Measurements from ENCODE around the gene SPATC1L.
"Not testable (repeated sequence)": the region's sequence is repeated elsewhere in the genome, so short reads cannot be mapped to it uniquely, and the experiment has no call there.

The SPATC1L gene

DNA sequence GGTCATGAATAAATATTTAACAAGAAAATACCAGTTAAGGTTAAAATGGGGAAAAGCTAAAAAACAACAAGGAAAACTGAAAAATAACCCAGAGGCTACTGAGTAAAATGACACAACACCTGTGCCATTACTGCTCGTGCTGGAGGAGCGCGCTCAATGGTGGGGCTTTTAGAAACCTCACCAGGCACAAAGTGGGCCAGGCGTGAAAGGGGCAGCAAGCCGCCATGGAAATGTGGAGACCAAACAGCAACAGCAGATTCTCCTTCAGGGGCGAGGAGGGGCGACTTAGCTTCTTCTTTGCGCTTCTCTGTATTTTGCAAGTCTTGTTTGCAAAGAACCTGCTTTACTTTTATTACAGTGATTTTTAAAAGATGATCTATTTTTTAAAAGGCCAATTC lies 18.9 kb upstream of the SPATC1L start:
- intact Hi-C loops (cut with DNase I), result no loop called here
- DNase-seq, result peak in 5 of 10 donors; percentile 2 to 70 (median 41)

DNA sequence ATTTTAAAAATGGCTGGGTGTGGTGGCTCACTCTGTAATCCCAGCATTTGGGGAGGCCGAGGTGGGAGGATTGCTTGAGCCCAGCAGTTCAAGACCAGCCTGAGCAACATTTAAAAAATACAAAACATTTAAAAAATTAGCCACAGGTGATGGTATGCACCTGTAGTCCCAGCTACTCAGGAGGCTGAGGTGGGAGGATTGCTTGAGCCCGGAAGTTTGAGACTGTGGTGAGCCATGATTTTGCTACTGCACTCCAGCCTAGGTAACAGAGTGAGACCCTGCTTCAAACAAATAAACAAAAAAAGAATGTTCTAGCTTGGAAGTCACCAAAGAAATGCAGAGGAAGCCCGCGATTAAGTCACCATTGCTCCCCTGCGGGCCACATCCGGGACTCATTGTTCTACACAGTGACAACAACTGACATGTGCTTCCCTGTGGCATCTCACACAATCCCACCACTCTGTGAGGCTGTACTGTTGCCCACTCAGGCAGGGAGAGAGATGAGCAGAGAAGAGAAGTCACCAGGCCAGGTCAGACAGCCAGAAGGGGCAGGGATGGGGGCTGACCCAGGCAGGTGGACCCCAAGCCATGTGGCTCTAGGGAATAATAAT lies 18.4 kb upstream of the SPATC1L start:
- intact Hi-C loops (cut with DNase I), result no loop called here
- peak in 5 of 10 donors; percentile 4 to 59 (median 44) for DNase-seq

DNA sequence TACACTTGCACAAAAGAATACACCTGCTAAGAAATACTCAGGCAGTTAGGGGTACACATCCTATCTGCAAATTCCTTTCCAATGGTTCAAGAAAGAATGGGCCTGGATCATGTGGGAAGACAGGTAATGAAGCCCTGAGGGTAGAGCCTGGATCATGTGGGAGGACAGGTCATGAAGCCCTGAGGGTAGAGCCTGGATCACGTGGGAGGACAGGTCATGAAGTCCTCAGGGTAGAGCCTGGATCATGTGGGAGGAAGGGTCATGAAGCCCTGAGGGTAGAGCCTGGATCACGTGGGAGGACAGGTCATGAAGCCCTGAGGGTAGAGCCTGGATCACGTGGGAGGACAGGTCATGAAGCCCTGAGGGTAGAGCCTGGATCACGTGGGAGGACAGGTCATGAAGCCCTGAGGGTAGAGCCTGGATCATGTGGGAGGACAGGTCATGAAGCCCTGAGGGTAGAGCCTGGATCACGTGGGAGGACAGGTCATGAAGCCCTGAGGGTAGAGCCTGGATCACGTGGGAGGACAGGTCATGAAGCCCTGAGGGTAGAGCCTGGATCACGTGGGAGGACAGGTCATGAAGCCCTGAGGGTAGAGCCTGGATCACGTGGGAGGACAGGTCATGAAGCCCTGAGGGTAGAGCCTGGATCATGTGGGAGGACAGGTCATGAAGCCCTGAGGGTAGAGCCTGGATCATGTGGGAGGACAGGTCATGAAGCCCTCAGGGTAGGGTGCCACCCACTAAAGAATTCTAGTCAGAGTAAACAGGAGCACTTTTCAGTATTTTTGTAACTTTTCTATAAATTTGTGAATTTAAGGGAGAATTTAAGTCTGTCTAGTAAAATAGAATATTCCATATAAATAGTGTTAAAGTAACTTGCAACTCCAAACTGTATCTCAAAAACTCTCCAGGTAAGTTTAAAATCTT lies 16.9 kb upstream of the SPATC1L start:
- DNase-seq; intact Hi-C loops (cut with DNase I): not testable (repeated sequence)

DNA sequence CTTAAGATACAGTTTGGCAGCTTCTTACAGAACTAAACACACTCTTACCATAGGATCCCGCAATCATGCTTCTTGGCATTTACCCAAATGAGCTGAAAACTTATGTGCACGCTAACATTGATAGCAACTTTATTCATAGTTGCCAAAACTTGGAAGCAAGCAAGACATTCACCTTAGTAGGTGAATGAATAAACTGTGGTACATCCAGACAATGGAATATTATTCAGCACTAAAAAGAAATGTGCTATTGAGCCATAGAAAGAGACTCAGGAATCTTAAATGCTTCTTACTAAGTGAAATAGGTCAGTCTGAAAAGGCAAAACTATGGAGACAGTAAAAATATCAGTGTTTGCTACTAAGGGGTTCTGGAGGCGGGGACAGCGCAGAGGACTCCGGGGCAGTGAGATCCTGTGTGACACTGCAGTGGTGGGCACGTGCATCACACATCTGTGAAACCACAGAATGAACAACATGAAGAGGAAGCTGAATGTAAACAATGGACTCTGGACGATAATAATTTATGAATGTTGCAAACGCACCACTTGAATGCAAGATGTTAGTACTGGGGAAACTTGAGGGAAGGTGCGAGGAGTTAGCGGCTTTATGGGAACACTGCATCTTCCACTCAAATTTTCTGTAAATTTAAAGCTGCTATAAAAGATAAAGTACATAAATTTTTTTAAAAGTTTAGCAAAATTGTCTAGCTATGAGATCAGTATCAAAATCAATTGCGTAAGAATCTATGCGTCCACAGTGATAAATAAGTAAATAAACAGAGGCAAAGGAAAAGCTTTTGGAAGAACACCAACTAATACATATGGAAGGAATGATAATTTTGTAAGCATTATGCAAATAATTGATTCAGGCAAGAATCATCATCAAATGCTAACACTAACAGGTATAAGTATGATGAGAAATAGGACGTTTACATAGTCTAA lies 15.4 kb upstream of the SPATC1L start:
- intact Hi-C loops (cut with DNase I), result no loop called here
- peak in 1 of 10 donors; percentile 41 for DNase-seq

DNA sequence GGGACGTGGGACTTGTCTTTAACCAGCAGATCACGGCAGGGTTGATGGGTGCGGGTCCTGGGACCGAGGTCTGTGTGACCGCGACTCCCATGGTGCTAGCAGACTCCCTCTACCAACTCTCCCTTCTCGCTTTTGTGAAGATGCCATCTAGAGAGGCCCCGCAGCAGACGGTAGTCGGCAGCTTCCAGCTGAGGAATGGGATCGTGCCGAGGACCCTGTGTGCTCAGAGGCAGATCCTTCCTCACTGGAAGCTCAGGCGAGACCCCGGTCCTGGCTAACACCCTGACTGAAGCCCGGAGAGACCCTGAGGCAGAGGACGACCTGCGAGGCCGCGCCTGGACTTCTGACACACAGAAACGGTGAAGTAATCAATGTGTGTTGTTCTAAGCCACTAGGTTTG lies 12.5 kb upstream of the SPATC1L start:
- peak in 4 of 10 donors; percentile 19 to 78 (median 39) for DNase-seq
- intact Hi-C loops (cut with DNase I), result no loop called here

DNA sequence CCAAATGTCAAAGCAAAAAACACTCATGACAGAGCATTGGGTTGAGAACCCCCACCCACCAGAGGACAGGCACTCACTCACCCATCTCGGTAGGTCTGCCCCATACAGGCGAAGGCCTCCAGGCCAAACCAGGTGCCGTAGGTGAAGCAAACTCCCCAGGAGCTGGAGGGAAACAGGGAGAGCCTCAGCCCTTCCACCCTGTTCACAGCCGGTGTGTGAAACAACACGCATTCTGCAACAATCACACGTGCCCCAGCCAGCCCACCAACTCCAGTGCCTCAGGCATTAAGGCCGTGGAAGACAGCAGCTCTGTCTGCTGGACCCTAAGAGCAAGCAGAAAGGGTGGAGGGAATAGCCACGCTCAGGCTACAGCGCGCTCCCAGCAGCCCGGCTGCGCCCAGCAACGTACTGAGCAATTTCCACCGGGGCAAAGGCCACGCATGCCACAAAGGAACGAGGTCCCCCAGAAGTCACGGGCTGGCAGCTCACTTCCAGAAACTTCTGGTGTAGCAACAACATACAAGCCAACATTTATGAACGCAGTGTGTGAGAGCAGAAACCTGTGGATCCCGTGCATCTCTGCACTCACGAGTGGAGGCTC lies 11.4 kb upstream of the SPATC1L start:
- intact Hi-C loops (cut with DNase I), result no loop called here
- peak in 4 of 10 donors; percentile 7 to 52 (median 36) for DNase-seq

DNA sequence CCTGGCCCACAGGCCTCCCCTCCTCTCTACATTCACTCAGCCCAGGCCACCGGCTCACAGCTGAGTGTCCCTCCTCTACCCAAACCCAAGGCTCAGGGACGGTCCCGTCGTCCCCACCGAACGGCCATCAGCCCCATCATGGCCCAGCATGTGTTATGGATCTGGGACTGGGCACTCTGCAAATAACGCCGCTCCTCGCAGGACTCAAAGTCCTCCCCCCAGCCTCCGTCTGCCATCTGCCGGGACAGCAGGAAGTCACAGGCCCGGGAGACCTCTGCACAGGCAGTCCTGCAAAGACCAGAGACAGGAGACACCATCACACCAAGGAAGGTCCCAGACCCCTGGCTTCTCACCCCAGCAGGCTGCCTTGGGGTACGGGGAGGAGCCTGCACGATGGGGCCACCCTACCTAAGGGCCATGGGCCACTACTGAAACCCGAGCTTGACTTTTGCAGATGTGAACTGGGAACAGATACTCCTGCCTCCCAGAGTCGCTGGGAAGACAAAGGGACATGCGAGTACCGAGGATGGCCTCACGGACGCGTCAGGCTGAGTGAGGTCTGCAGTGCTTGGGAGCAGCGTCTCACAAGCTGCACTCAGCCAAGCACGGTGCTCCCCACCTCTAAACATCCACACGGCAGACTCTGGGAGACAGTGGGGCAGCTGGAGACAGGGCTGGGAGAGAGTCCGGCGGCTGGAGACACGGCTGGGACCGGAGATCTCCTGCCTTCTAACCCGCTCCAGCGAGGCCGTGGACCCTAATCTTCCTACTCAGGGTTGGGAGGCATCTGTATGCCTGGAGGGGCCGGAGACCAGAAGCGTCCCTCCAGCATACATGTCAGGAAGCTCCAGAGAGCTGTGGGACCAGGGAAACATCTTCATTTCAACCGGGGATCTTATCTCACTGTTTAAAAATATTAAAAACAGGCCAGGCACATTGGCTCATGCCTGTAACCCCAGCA lies 10.4 kb upstream of the SPATC1L start:
- peak in 3 of 10 donors; percentile 8 to 75 (median 54) for DNase-seq
- intact Hi-C loops (cut with DNase I), result no loop called here

DNA sequence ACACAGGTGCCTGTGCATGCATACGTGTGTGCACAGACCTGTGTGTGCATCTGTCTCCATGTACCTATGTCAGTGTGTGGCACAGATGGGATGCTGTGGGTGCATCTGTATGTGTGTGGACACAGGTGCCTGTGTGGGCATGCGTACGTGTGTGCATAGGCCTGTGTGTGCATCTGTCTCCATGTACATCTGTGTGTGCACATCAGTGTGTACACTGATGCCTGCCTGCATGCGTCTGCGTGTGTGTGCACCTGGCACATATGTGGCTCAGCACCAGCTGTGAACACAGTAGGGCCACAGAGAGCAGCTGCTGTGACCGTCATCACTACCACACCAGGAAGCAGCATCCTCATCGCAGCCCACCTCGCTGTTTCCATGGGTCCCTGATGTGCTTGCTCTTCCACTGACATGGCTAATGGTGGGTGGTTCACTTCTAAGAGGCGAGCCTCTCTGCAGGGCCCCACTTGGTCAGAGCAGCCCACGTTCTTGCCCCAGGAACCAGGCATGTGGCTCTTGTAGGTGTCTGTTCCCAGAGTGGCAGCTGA lies 9.6 kb upstream of the SPATC1L start:
- intact Hi-C loops (cut with DNase I), result no loop called here
- DNase-seq, result peak in 1 of 10 donors; percentile 18

DNA sequence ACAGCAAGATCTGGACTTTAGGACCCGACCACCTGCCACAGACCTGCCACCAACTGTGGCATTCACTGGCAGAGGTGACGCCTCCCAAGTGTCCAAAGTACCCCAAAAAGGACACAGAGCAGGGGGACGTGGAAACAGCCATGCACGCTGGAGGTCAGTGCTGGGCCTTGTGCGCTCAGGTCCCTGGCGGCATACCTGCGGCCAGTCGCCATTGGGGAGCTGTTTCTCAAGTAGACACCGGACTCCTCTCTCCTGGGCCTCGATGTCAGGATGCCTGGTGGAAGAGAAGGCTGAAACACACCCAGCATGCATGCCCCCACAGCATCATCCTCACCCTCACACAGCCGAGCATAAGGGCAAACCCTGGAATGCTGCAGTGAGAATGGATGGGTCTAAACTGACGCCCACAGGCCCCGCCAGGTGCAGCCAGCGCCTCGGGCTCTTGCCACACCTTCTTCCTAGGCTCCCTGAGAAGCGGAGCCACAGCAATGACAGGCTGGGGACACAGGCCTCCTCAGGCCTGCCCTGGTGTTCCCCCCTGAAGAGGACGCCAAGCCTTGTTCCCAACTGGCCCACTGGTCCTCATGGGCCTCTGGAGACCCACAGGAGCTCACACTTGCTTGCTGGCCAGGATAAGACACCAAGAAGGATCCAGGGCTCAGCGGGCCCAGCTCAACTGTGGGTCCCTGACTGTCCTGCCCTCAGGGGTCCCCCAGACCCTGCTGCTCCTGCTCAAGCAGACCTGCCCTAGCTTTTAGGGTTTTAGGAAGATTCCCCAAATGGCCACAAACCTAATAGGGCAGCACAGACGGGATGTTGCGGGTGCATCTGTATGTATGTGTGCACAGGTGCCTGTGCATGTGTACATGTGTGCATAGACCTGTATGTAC lies 7.7 kb upstream of the SPATC1L start:
- peak in 2 of 10 donors; percentile 50 to 66 for DNase-seq
- intact Hi-C loops (cut with DNase I), result no loop called here

DNA sequence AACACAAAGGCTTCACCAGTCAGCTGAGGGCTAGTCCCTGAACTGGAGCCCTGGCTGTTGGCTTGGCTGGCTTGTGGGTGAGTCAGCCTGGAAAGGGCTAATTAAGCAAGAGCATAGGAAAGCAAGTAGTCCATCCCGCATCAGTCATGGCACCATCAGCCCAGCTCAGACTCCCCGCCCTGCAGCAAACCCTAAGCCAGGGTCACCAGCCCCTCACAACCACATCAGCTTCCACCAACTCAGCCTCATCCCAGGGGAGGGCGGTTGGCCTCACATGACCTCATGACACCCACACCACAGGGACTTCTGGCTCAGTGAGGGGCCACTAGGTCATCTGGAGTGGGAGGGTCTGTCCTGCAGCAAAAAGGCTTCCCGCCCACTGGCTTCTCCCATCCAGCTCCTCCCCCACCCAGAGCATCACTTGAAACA lies 7.0 kb upstream of the SPATC1L start:
- peak in 2 of 10 donors; percentile 47 to 72 for DNase-seq
- intact Hi-C loops (cut with DNase I), result no loop called here

DNA sequence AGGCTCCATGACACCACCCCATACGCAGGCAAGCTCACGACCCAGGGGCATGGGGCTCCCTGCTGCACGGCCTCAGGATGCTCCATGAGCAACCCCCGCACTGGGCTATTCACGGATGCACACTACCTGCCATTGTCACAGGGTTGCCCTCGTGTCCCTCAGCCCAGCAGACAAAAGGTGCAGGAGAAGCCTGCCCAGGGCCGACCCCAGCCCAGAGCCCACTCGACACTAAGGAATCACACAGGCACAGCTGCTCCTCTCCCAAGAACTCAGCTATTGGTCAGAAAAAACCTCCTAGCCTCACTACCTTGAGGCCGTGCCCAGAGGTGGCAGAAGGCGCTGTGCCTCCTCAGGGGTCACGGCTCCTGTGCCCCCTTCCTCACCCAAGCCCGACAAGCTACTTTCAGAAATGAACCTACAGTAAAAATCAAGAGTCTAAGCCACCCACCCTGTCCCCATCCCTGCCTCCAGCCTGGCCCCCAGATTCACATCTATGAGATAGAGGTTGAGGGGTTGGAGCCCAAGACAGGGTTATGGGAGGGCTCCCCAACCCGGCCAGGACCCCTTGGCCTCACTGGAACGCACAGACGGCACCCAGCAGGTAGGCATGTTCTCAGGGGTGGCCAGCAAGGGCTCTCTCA lies 6.4 kb upstream of the SPATC1L start:
- DNase-seq, result peak in 2 of 10 donors; percentile 62 to 66
- intact Hi-C loops (cut with DNase I), result no loop called here

DNA sequence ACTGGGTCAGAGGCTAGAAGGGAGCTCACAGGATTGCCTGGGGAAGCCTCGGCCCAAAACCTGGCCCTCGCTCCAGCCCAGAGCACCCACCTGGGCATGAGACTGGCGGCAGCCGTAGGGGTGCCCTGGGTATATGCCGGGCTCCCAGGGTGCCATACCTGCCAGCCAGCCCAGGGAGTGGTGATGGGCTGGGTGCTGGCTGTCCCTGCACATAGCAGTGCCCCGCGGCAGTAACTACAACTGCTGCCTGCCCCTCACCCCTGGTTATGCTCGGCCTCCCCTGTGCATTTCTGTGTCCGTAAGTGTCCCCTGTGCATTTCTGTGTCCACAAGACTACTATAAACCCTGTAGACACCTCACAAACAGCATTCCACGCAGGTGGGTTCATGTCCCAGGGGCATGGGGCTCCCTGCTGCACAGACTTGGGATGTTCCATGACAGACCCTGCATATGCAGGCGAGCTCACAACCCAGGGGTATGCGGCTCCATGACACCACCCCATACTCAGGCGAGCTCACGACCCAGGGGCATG lies 5.8 kb upstream of the SPATC1L start:
- peak in 1 of 10 donors; percentile 33 for DNase-seq
- intact Hi-C loops (cut with DNase I), result no loop called here

DNA sequence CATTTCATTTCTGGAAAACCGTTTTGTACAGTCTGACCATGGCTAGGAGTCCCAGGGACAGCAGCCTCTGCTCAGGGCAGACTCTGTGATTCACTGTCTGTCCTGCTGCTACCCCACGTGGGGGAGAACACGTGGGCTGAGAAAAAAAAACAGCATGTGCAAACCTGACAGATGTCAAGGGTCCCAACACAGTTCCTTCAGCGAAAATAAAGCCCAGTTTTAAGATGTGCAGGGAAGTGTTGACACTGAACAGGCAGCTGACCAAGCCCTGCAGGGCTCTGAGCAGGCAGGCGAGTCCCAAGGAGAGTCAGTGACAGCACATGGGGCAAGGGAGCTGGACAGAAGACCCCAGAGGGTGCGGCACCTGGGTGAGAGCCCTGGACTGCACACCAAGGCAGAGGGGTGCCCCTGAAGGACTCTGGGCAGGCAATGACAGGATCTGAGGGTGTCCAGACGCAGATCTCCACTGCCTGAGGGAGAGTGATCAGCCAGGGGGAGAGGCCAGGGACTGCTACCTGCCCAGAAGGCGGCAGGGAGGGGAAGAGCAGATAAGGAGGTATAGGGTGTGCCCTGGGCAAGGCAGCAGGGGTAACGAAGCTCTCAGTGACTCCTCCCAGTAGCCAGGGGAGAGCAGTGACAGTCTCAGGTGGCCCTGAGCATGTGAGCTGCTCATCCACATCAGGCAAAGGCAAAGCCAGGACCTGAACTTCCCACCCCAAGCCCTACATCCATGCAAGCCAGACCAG lies 5.1 kb upstream of the SPATC1L start:
- DNase-seq, result peak in 2 of 10 donors; percentile 54 to 71
- intact Hi-C loops (cut with DNase I), result no loop called here

DNA sequence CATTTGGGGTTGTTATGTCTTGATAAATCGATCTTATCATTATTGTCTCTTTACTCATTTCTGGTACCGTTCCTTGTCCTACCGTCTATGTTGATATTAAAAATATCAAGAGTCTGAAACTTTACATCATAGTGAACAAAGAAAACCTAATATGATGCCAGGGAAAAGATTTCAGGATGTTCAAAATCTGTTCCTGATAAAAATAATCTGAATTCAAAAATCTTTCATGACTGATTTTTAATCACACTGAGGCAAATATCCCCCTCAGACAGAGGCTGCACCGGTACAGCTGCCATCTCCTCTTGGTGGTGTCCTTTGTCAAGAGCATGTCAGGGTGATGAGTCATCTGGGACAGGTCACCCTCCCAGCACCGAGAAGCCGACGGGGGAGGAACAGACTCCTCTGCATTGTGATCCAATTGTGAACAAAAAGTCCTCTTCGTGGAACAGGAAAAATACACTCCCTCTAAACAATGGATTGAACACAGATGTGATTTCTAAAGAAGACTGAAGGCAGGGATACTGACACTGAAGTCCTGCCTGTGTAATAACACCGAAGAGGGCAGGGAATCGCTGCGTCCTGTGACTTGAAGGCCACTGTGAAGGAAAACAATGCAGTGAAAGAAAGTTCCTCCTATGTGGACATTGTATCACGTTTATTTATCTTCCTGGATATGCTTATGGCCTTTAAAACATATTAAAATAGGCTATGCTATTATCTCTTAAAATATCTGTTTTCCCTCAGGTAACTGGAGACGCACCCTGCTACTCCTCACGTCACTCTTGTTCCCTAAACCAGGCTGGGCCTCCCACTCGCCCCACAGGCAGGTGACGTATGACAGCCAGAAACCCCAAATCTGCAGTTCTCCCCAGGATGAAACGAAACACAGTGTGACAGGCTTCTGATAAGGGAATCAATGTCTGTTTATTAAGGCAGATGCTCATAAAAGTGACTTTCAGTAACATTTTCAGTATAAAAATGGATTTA lies 4.3 kb upstream of the SPATC1L start:
- DNase-seq, result peak in 6 of 10 donors; percentile 48 to 89 (median 68)
- intact Hi-C loops (cut with DNase I), result no loop called here

DNA sequence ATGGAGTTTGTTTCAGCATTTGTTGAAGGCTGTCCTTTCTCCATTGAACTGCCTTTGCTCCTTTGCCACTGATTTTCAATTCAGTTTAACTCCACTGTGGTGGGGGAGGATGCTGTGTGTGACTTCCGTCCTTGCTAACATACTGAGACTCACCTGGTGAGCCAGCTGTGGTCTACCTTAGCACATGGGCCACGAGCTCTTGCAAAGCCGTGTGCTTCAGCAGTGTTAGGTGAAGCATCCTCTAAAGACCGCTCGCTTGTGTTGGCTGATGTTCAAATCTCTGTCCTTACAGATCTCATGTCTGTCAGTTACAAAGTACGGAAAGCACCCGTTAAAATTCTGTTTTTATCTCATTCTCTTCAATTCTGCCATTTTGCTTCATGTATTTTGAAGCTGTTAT lies 3.6 kb upstream of the SPATC1L start:
- DNase-seq, result no peak
- intact Hi-C loops (cut with DNase I), result no loop called here
